K562 (cell line): ENCODE data around the gene CDKL1. TPM values are rescaled to one million over a fixed set of nuclear protein-coding genes. Genes with fewer than 3 reads are reported as not detected.
A peak's percentile ranks its signal among the peaks of the same experiment; 100 is the strongest.

Experiments used
- BCL6 ChIP-seq: fragments of 250-450 bp; sonication (Bioruptor Pico); IDR thresholded peaks from 2 replicates; pipeline ENCODE4 v1.4.0; 2020
- CHD2 ChIP-seq: IDR thresholded peaks from 2 replicates; pipeline ENCODE4 v1.6.1; 2011; ENCODE audit warnings: low read depth, low read length
- CSDE1 ChIP-seq, 2 experiments: fragments of 450-650 bp; IDR thresholded peaks; 2 replicates each; pipeline ENCODE4 v1.6.1; 2016; ENCODE audit warnings: mild to moderate bottlenecking in 1 of 2
- ETV1 ChIP-seq: fragments of 450-650 bp; conservative IDR thresholded peaks from 2 replicates; pipeline ENCODE4 v1.6.1; 2016; ENCODE audit warnings: missing genetic modification characterization, control low read depth, low read depth, missing compliant biosample characterization
- FOXJ3 ChIP-seq: sonication (generic); formaldehyde crosslinking; IDR thresholded peaks from 2 replicates; pipeline ENCODE4 v1.4.0; 2020; ENCODE audit warnings: mild to moderate bottlenecking, missing genetic modification reagents
- GABPB1 ChIP-seq: sonication (generic); formaldehyde crosslinking; IDR thresholded peaks from 2 replicates; pipeline ENCODE4 v1.8.0; 2022; ENCODE audit warnings: mild to moderate bottlenecking, missing genetic modification reagents
- KLF13 ChIP-seq: fragments of 450-650 bp; IDR thresholded peaks from 2 replicates; pipeline ENCODE4 v1.6.1; 2016; ENCODE audit warnings: missing genetic modification characterization, low read depth, mild to moderate bottlenecking, missing compliant biosample characterization, moderate library complexity, borderline replicate concordance
- L3MBTL2 ChIP-seq: fragments of 450-650 bp; IDR thresholded peaks from 2 replicates; pipeline ENCODE4 v1.6.1; 2016; ENCODE audit warnings: mild to moderate bottlenecking, moderate library complexity
- MEF2D ChIP-seq: conservative IDR thresholded peaks from 2 replicates; pipeline ENCODE4 v1.6.1; 2016; ENCODE audit warnings: low read depth, missing genetic modification characterization, missing compliant biosample characterization
- NFE2L1 ChIP-seq: fragments of 450-650 bp; IDR thresholded peaks from 2 replicates; pipeline ENCODE4 v1.6.1; 2016; ENCODE audit warnings: missing genetic modification characterization, low read depth, mild to moderate bottlenecking, missing compliant biosample characterization, moderate library complexity, borderline replicate concordance
- RBM25 ChIP-seq: fragments of 200-400 bp; formaldehyde crosslinking; IDR thresholded peaks from 2 replicates; pipeline ENCODE4 v1.6.1; 2018; ENCODE audit warnings: low read length, low read depth, moderate library complexity; ENCODE audit not compliant: severe bottlenecking
- RUNX1 ChIP-seq: sonication (generic); IDR thresholded peaks from 2 replicates; pipeline ENCODE4 v1.6.1; 2016; ENCODE audit warnings: antibody characterized with exemption, low read depth
- SAFB ChIP-seq: fragments of 200-400 bp; formaldehyde crosslinking; IDR thresholded peaks from 2 replicates; pipeline ENCODE4 v1.6.1; 2017; ENCODE audit warnings: low read depth, low read length, borderline replicate concordance
- SMARCE1 ChIP-seq: fragments of 450-650 bp; IDR thresholded peaks from 2 replicates; pipeline ENCODE4 v1.7.1; 2016; ENCODE audit warnings: mild to moderate bottlenecking
- SRSF3 ChIP-seq: fragments of 200-400 bp; formaldehyde crosslinking; IDR thresholded peaks from 2 replicates; pipeline ENCODE4 v1.6.1; 2016; ENCODE audit warnings: mild to moderate bottlenecking, low read length, moderate library complexity; ENCODE audit not compliant: insufficient read depth
- YY1 ChIP-seq, 3 experiments: IDR thresholded peaks; 2 replicates each; pipeline ENCODE4 v1.6.1; 2011; ENCODE audit warnings: low read length in 2 of 3, mild to moderate bottlenecking in 2 of 3, moderate library complexity in 2 of 3, borderline replicate concordance in 1 of 3, control low read depth in 1 of 3, low read depth in 1 of 3; ENCODE audit not compliant: insufficient read depth in 3 of 3, insufficient replicate concordance in 2 of 3, control insufficient read depth in 1 of 3, insufficient read length in 1 of 3; ENCODE audit errors: extremely low read depth in 1 of 3
- ZHX1 ChIP-seq: fragments of 150-350 bp; conservative IDR thresholded peaks from 2 replicates; pipeline ENCODE4 v1.6.1; 2014; ENCODE audit warnings: low read length
- ZNF398 ChIP-seq: fragments of 250-450 bp; sonication (Bioruptor Pico); IDR thresholded peaks from 2 replicates; pipeline ENCODE4 v1.8.0; 2021; ENCODE audit warnings: moderate library complexity, mild to moderate bottlenecking, inconsistent platforms
- ZNF589 ChIP-seq: fragments of 200-800 bp; sonication (Bioruptor generic); IDR thresholded peaks from 2 replicates; pipeline ENCODE4 v1.6.1; 2016; ENCODE audit warnings: low read depth, missing genetic modification characterization, missing compliant biosample characterization
- ZNF668 ChIP-seq: fragments of 250-450 bp; sonication (Bioruptor Pico); IDR thresholded peaks from 2 replicates; pipeline ENCODE4 v1.8.0; 2022; ENCODE audit warnings: mild to moderate bottlenecking, inconsistent platforms
- ZNF75A ChIP-seq: fragments of 450-650 bp; formaldehyde crosslinking; IDR thresholded peaks from 2 replicates; pipeline ENCODE4 v1.4.0; 2020; ENCODE audit warnings: mild to moderate bottlenecking
- ZNF76 ChIP-seq: fragments of 250-450 bp; sonication (Bioruptor Pico); IDR thresholded peaks from 2 replicates; pipeline ENCODE4 v1.4.0; 2020; ENCODE audit warnings: mild to moderate bottlenecking, moderate library complexity, borderline replicate concordance
- polyA plus RNA-seq, 8 experiments: library from polyadenylated mRNA; depleted of rRNA in 4 of 8; stranded (reverse) in 5 of 8; unstranded in 3 of 8; fragments of >200 nt; fragmentation: Nextera tagmentation in 2 of 8; fragmentation: Illumina TruSeq in 1 of 8; extraction: Ambion mirVana in 2 of 8; extraction: Trizol in 1 of 8; gene quantifications; 2 replicates each; pipeline versions ENCODE4 v1.2.1 to v1.2.3, GENCODE V29; 2011 to 2014; ENCODE audit warnings: inconsistent platforms in 1 of 8, missing spikeins in 1 of 8
- total RNA-seq, 7 experiments: library from RNA; depleted of rRNA in 6 of 7; stranded (reverse); fragments of >200 nt in 6 of 7; fragmentation: Illumina TruSeq in 2 of 7; extraction: Trizol in 2 of 7; gene quantifications; 2 replicates each; pipeline versions ENCODE4 v1.2.1 to v1.2.3, GENCODE V29; 2011 to 2021; ENCODE audit warnings: low replicate concordance in 1 of 7
- TF ChIP-seq, protein P1 (sequence below), 2 experiments: fragments of 450-650 bp; IDR thresholded peaks; 2 replicates each; pipeline ENCODE4 v1.6.1; 2016

CDKL1 gene
- total and polyA plus RNA-seq, 9 of the 15 experiments (the other 6 are each of a cell fraction or from before 2014, with no cell fraction given): 2.3 to 35.0 (median 7.5) TPM

- TF ChIP-seq CSDE1 (IDR thresholded peaks at IDR 0.05) (no peak), SAFB (no peak), GABPB1 (no peak), MEF2D (no peak), ETV1 (no peak), ZNF76 (CRISPR knock-in tag) (no peak), RBM25 (no peak), NFE2L1 (tag) (peak; percentile 83), SMARCE1 (peak; percentile 62), CHD2 (no peak), ZNF75A (CRISPR knock-in tag) (no peak), ZHX1 (no peak), RUNX1 (no peak), SRSF3 (no peak), FOXJ3 (CRISPR knock-in tag) (no peak), L3MBTL2 (peak; percentile 42; the same call in 1 of the 2 replicates), KLF13 (tag) (no peak), ZNF589 (CRISPR knock-in tag) (no peak), BCL6 (CRISPR knock-in tag) (no peak), ZNF668 (CRISPR knock-in tag) (no peak), YY1 (IDR thresholded peaks at IDR 0.05; ENCODE audit: borderline replicate concordance in 1 of 3, control insufficient read depth in 1 of 3, extremely low read depth in 1 of 3, insufficient read depth in 3 of 3, insufficient read length in 1 of 3, insufficient replicate concordance in 2 of 3, low read depth in 1 of 3, low read length in 2 of 3) (no peak), ZNF398 (CRISPR knock-in tag) (no peak)
- TF ChIP-seq, protein P1, sequence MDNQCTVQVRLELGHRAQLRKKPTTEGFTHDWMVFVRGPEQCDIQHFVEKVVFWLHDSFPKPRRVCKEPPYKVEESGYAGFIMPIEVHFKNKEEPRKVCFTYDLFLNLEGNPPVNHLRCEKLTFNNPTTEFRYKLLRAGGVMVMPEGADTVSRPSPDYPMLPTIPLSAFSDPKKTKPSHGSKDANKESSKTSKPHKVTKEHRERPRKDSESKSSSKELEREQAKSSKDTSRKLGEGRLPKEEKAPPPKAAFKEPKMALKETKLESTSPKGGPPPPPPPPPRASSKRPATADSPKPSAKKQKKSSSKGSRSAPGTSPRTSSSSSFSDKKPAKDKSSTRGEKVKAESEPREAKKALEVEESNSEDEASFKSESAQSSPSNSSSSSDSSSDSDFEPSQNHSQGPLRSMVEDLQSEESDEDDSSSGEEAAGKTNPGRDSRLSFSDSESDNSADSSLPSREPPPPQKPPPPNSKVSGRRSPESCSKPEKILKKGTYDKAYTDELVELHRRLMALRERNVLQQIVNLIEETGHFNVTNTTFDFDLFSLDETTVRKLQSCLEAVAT (IDR thresholded peaks at IDR 0.05): no peak
Observed at GRCh38 chr14:50347521-50347920, 49.2 kb downstream of the CDKL1 start (continued).
